ENCODE measurements around the gene RHOH. TPM values are rescaled to one million over a fixed set of nuclear protein-coding genes. Genes with fewer than 3 reads are reported as not detected.

RHOH gene
- total and polyA plus RNA-seq, 9 of the 15 experiments (the other 6 are each of a cell fraction or from before 2014, with no cell fraction given): 14.3 to 37.7 (median 23.2) TPM

DNA sequence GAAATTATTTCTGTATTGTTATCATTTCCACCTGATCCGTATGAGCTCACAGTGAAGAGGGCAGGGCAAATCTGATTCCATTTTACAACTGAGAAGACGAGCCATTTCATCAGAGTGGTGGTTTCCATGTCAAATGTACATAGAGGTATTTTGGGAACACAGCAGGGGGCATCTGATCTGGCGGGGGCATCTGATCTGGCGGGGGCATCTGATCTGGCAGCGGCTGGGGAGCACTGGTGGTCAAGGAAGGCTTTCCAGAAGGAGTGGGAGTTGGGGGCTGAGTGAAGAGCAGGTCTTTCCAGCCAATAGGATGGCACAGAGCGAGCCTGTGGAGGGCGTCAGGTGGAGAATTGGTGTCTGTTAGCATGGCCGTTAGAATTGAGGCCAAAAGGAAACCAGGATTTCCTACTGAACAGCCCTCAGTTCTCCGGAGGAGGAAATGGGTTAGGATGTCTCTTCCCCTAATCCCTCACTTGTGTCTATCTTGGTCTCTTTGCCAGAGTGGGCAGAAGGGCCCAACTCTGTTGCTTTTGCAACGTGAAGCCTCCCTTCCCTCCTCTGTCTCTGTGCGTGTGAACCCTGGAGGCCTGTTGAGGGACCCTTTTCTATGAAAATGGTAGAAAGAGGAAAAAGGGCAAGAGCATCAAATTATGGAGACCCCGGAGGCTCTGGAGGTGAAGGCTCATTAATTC lies 41.3 kb downstream of the RHOH start (continued):
- TF ChIP-seq, protein P1, sequence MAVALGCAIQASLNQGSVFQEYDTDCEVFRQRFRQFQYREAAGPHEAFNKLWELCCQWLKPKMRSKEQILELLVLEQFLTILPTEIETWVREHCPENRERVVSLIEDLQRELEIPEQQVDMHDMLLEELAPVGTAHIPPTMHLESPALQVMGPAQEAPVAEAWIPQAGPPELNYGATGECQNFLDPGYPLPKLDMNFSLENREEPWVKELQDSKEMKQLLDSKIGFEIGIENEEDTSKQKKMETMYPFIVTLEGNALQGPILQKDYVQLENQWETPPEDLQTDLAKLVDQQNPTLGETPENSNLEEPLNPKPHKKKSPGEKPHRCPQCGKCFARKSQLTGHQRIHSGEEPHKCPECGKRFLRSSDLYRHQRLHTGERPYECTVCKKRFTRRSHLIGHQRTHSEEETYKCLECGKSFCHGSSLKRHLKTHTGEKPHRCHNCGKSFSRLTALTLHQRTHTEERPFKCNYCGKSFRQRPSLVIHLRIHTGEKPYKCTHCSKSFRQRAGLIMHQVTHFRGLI (CRISPR knock-in tag; IDR thresholded peaks at IDR 0.05): no peak; the same call in 1 of the 2 replicates
- TF ChIP-seq ZNF695 (CRISPR knock-in tag; IDR thresholded peaks at IDR 0.05): no peak
- no peak for TF ChIP-seq PRMT5 (CRISPR knock-in tag; IDR thresholded peaks at IDR 0.05)
- no peak for TF ChIP-seq WHSC1 (IDR thresholded peaks at IDR 0.05; ENCODE audit: low read length)
- TF ChIP-seq BRCA1 (IDR thresholded peaks at IDR 0.05): no peak
- TF ChIP-seq BRCA1 (CRISPR knock-in tag; IDR thresholded peaks at IDR 0.05): no peak
- TF ChIP-seq, protein P2, sequence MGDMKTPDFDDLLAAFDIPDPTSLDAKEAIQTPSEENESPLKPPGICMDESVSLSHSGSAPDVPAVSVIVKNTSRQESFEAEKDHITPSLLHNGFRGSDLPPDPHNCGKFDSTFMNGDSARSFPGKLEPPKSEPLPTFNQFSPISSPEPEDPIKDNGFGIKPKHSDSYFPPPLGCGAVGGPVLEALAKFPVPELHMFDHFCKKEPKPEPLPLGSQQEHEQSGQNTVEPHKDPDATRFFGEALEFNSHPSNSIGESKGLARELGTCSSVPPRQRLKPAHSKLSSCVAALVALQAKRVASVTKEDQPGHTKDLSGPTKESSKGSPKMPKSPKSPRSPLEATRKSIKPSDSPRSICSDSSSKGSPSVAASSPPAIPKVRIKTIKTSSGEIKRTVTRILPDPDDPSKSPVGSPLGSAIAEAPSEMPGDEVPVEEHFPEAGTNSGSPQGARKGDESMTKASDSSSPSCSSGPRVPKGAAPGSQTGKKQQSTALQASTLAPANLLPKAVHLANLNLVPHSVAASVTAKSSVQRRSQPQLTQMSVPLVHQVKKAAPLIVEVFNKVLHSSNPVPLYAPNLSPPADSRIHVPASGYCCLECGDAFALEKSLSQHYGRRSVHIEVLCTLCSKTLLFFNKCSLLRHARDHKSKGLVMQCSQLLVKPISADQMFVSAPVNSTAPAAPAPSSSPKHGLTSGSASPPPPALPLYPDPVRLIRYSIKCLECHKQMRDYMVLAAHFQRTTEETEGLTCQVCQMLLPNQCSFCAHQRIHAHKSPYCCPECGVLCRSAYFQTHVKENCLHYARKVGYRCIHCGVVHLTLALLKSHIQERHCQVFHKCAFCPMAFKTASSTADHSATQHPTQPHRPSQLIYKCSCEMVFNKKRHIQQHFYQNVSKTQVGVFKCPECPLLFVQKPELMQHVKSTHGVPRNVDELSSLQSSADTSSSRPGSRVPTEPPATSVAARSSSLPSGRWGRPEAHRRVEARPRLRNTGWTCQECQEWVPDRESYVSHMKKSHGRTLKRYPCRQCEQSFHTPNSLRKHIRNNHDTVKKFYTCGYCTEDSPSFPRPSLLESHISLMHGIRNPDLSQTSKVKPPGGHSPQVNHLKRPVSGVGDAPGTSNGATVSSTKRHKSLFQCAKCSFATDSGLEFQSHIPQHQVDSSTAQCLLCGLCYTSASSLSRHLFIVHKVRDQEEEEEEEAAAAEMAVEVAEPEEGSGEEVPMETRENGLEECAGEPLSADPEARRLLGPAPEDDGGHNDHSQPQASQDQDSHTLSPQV (IDR thresholded peaks at IDR 0.05): peak; percentile 98
- TF ChIP-seq, protein P3, sequence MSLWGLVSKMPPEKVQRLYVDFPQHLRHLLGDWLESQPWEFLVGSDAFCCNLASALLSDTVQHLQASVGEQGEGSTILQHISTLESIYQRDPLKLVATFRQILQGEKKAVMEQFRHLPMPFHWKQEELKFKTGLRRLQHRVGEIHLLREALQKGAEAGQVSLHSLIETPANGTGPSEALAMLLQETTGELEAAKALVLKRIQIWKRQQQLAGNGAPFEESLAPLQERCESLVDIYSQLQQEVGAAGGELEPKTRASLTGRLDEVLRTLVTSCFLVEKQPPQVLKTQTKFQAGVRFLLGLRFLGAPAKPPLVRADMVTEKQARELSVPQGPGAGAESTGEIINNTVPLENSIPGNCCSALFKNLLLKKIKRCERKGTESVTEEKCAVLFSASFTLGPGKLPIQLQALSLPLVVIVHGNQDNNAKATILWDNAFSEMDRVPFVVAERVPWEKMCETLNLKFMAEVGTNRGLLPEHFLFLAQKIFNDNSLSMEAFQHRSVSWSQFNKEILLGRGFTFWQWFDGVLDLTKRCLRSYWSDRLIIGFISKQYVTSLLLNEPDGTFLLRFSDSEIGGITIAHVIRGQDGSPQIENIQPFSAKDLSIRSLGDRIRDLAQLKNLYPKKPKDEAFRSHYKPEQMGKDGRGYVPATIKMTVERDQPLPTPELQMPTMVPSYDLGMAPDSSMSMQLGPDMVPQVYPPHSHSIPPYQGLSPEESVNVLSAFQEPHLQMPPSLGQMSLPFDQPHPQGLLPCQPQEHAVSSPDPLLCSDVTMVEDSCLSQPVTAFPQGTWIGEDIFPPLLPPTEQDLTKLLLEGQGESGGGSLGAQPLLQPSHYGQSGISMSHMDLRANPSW (CRISPR knock-in tag; IDR thresholded peaks at IDR 0.05): no peak
- TF ChIP-seq, protein P4, sequence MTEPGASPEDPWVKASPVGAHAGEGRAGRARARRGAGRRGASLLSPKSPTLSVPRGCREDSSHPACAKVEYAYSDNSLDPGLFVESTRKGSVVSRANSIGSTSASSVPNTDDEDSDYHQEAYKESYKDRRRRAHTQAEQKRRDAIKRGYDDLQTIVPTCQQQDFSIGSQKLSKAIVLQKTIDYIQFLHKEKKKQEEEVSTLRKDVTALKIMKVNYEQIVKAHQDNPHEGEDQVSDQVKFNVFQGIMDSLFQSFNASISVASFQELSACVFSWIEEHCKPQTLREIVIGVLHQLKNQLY (CRISPR knock-in tag; conservative IDR thresholded peaks at IDR 0.05): no peak
- TF ChIP-seq GATAD2B (IDR thresholded peaks at IDR 0.05; ENCODE audit: borderline replicate concordance): no peak
- no peak for TF ChIP-seq PURB (CRISPR knock-in tag; IDR thresholded peaks at IDR 0.05; ENCODE audit: low read depth)
- TF ChIP-seq SP1 (CRISPR knock-in tag; IDR thresholded peaks at IDR 0.05): no peak
- TF ChIP-seq JUND (IDR thresholded peaks at IDR 0.05; ENCODE audit: borderline replicate concordance, low read depth, low read length): no peak
- peak; percentile 10; the same call in 2 of the 3 replicates for TF ChIP-seq JUND (tag; IDR thresholded peaks at IDR 0.05; ENCODE audit: borderline replicate concordance, low read depth, low read length)
- TF ChIP-seq, protein P5, sequence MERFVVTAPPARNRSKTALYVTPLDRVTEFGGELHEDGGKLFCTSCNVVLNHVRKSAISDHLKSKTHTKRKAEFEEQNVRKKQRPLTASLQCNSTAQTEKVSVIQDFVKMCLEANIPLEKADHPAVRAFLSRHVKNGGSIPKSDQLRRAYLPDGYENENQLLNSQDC (CRISPR knock-in tag; IDR thresholded peaks at IDR 0.05): no peak
- TF ChIP-seq NCOA6 (IDR thresholded peaks at IDR 0.05): no peak
- peak; percentile 88 for TF ChIP-seq NFXL1 (CRISPR knock-in tag; IDR thresholded peaks at IDR 0.05)
- TF ChIP-seq SMARCA4 (IDR thresholded peaks at IDR 0.05): no peak
- no peak for TF ChIP-seq U2AF1 (optimal IDR thresholded peaks at IDR 0.05; ENCODE audit: low read depth, low read length)
- TF ChIP-seq ATF1 (CRISPR knock-in tag; IDR thresholded peaks at IDR 0.05): no peak
- no peak for TF ChIP-seq ATF1 (tag; IDR thresholded peaks at IDR 0.05)

Measured in K562 (cell line).